HG03103 (cell line): ENCODE measurements around the gene TCEA2.
A peak's percentile ranks its signal among the peaks of the same experiment; 100 is the strongest.
"Not testable (repeated sequence)": the region's sequence is repeated elsewhere in the genome, so short reads cannot be mapped to it uniquely, and the experiment has no call there.

Experiments used
- ATAC-seq: cut with Tn5 transposase; IDR thresholded peaks from one replicate; pipeline ENCODE4 v1.9.1; 2021; ENCODE audit warnings: low read depth; ENCODE audit not compliant: unreplicated experiment

TCEA2 gene

GRCh38 chr20:64076061-64076997 lies 13.3 kb downstream of the TCEA2 start:
- ATAC-seq: no peak

- no peak for ATAC-seq
These were observed 14.1 kb downstream of the TCEA2 start for GRCh38 chr20:64077094-64077493.

- no peak for ATAC-seq
These were observed 14.5 kb downstream of the TCEA2 start for GRCh38 chr20:64077541-64077875.

- no peak for ATAC-seq
These were observed 15.0 kb downstream of the TCEA2 start for GRCh38 chr20:64077876-64078551.

GRCh38 chr20:64078934-64079272 lies 15.9 kb downstream of the TCEA2 start:
- no peak for ATAC-seq

DNA sequence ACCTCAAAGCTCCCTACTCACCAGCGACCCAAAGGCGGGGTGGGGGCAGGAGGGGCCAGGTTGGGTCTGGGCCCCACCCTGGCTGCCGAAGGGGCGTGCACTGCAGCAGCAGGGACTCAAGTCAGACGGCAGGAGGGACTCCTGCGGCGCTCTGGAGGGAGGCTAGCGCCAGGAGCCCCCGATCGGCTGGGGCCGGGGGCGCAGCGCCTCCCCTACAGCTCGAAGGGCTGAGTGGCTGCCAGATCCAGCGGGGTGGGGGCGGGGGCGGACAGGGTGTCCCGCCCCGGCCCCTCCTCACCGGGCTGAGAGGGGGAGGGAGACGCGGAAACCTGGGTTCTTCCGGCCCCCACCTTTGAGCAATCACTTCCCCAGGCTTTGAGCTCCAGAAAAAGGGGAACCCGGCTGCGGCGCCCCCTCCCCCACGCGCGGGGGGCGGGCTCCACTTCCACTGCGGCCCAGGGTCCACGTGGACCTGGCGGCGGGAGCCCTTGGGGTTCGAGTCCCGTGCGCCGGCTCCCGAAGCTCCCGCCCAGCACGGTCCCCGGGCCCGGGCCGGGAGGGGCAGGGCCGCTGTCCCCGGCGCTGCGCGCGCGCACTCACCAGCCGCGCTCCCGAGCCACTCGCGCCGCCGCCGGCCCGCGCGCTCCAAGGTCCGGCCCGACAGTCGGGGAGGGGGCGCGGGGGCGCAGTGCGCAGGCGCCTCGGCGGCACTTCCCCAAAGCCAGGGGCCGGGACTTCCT lies 16.4 kb downstream of the TCEA2 start, which contains the start of gene RGS19:
RGS19 (minus strand) TSS at position 246 of the 740 bp plus-strand sequence. CDS start 2,632 bp downstream, outside the sequence.
- peak; percentile 33 for ATAC-seq

- ATAC-seq: no peak
These were observed 17.2 kb downstream of the TCEA2 start, which contains the start of gene OPRL1 for GRCh38 chr20:64080013-64080812. OPRL1 (plus strand) TSS chr20:64080082; CDS start chr20:64092721, 12,639 bp downstream.

GRCh38 chr20:64080813-64081623 lies 18.0 kb downstream of the TCEA2 start:
- no peak for ATAC-seq

DNA sequence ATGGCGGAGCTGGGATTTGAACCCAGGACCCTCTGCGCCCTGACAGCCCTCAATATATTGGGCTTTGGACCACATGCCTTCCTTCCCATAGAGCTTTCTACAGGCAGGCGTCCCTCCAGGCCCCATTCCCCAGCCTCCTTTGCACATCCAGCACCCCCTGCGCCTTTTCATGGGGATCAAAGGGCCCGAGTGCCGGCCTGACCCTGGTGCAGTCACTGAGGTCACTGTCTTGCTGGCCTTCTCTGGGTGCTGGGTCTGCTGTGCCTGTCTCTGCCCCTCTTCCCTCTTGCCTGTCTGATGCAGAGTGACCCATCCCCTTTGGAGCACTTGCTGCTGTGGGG lies 18.6 kb downstream of the TCEA2 start:
- no peak for ATAC-seq

- no peak for ATAC-seq
These were observed 19.2 kb downstream of the TCEA2 start for GRCh38 chr20:64082126-64082731.

DNA sequence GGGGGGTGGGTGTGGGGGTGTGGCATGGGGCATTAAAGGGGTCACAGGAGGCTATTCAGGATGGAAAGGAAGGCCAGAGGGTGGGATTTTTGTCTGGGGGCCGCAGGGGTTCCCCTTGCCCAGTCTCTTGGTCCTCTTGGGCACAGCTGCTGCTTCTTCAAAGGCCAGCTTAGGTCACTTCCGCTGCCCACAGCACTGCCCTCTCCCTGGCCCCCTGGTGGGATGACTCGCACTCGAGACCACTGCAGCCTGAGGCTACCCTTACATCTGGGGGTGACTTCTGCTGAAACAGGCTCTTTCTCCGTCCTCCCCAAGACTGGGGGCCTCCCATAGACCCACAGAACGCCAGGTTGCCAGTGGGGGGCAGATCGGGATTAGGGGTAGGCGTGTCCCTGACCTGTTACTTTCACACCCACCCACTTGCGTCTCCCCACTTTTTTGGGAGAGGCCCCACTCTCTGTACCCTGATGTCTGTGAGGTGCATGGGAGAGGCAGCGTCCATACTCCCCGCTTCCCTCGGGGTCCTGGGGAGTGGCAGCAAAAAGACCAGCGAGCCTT lies 19.9 kb downstream of the TCEA2 start:
- ATAC-seq: no peak

GRCh38 chr20:64083378-64083803 lies 20.4 kb downstream of the TCEA2 start:
- no peak for ATAC-seq

DNA sequence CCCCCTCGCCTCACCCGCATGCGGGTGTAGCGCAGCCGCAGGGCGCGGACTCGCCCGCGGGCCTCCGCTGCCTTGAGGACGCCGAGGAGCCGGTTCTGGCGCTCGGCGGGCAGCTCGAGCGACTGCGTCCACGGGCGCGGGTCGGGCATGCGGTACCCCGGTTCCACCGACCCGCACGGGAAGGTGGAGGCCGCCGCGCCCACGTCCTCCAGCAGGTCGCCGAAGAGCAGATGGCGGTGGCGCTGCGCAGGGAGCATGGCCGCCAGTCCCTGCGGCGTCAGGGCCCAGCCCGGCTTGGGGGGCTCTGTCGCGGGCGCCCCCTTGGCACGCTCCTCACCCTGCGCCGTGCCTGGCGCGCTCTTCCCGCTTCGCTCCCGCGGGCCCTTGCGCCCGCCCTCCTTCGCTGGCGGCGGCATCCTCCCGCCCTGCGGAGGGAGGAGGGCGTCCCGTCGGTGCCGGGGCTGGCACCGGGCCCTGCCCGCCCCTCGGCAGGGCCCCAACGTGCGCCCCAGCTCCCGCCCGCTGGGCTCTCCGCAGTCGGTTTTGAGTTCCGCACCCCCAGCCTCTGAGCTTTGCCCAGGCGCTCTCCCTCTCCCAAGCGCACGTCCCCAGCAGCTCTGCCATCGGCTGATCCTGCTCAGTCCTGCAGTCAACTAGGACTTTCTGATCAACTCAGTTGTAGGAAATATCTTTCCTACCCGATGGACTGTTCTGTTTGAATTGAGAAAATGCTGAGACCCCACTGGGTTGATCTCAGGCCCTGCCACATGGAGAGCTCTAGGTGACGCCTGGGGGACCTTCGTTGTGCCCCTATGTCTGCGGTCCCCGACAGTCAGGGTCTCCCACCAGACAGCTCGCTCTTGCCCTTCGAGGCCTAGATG lies 21.0 kb downstream of the TCEA2 start, which contains the start of gene LKAAEAR1:
LKAAEAR1 (minus strand) TSS at position 595 of the 881 bp plus-strand sequence; CDS start at position 416, 179 bp downstream.
- ATAC-seq: no peak

- ATAC-seq: no peak
These were observed 21.7 kb downstream of the TCEA2 start for GRCh38 chr20:64084685-64085152.

GRCh38 chr20:64086801-64087200 lies 23.8 kb downstream of the TCEA2 start:
- ATAC-seq: no peak

GRCh38 chr20:64087226-64087825 lies 24.3 kb downstream of the TCEA2 start:
- not testable (repeated sequence) for ATAC-seq

DNA sequence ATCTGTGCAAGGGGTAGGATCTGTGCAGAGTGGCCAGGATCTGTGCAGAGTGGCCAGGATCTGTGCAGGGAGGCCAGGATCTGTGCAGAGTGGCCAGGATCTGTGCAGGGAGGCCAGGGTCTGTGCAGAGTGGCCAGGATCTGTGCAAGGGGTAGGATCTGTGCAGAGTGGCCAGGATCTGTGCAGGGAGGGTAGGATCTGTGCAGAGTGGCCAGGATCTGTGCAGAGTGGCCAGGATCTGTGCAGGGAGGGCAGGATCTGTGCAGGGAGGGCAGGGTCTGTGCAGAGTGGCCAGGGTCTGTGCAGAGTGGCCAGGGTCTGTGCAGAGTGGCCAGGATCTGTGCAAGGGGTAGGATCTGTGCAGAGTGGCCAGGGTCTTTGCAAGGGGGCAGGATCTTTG lies 25.6 kb downstream of the TCEA2 start:
- not testable (repeated sequence) for ATAC-seq
